ENCODE results near the gene KCNN3. TPM values are rescaled to one million over a fixed set of nuclear protein-coding genes. Genes with fewer than 3 reads are reported as not detected.

Gene KCNN3
- total RNA-seq, 4 donors from 2014 or later, result under 0.01 to 0.57 (median 0.08) TPM

- no peak for TF ChIP-seq CTCF (IDR thresholded peaks at IDR 0.05; ENCODE audit: low read depth)
Measured at GRCh38 chr1:154784924-154785531, 85.1 kb downstream of the KCNN3 start.

GRCh38 chr1:154784416-154784815, 85.7 kb downstream of the KCNN3 start:
- no peak for TF ChIP-seq CTCF (IDR thresholded peaks at IDR 0.05; ENCODE audit: low read depth)

GRCh38 chr1:154783976-154784375, 86.1 kb downstream of the KCNN3 start:
- TF ChIP-seq CTCF (IDR thresholded peaks at IDR 0.05; ENCODE audit: low read depth), result no peak

GRCh38 chr1:154780541-154780940, 89.5 kb downstream of the KCNN3 start:
- no peak for TF ChIP-seq CTCF (IDR thresholded peaks at IDR 0.05; ENCODE audit: low read depth)

GRCh38 chr1:154779551-154780189, 90.4 kb downstream of the KCNN3 start:
- no peak for TF ChIP-seq CTCF (IDR thresholded peaks at IDR 0.05; ENCODE audit: low read depth)

- no peak for TF ChIP-seq CTCF (IDR thresholded peaks at IDR 0.05; ENCODE audit: low read depth)
Measured at GRCh38 chr1:154778944-154779343, 91.1 kb downstream of the KCNN3 start.

GRCh38 chr1:154778275-154778674, 91.8 kb downstream of the KCNN3 start:
- no peak for TF ChIP-seq CTCF (IDR thresholded peaks at IDR 0.05; ENCODE audit: low read depth)
